Psoas muscle (tissue), 8 donors: Measurements from ENCODE around the gene PHF20. TPM values are rescaled to one million over a fixed set of nuclear protein-coding genes. Genes with fewer than 3 reads are reported as not detected.

Experiments
- ATAC-seq, 4 donors: fragments of 200-7000 bp; cut with Tn5 transposase; one replicate each; pipeline ENCODE4 v1.9.1; 2020; ENCODE audit warnings: moderate library complexity in 3 of 4, mild to moderate bottlenecking in 2 of 4
- DNase-seq, 2 donors: peaks; one replicate each; pipeline ENCODE4 v3.0.0-alpha.2; 2020
- H3K27ac ChIP-seq: fragments of 200-600 bp; one replicate; pipeline ENCODE4 v1.8.0; 2022
- H3K27me3 ChIP-seq, 3 donors: fragments of 200-600 bp in 1 of 3; one replicate each; pipeline versions ENCODE4 v1.6.1 to v1.8.0; 2013 to 2022; ENCODE audit warnings: low read length in 2 of 3, mild to moderate bottlenecking in 2 of 3, moderate library complexity in 1 of 3; ENCODE audit not compliant: insufficient read depth in 3 of 3
- H3K36me3 ChIP-seq, 2 donors: fragments of 200-600 bp in 1 of 2; one replicate each; pipeline versions ENCODE4 v1.6.1 to v1.8.0; 2013 to 2022; ENCODE audit warnings: low read depth in 1 of 2, mild to moderate bottlenecking in 1 of 2, moderate library complexity in 1 of 2; ENCODE audit not compliant: insufficient read depth in 1 of 2
- H3K4me1 ChIP-seq: fragments of 200-600 bp; one replicate; pipeline ENCODE4 v1.8.0; 2022
- H3K4me3 ChIP-seq: fragments of 200-600 bp; one replicate; pipeline ENCODE4 v1.8.0; 2022; ENCODE audit warnings: mild to moderate bottlenecking
- H3K9me3 ChIP-seq: fragments of 200-600 bp; one replicate; pipeline ENCODE4 v1.8.0; 2022
- CTCF ChIP-seq: fragments of 200-600 bp; IDR thresholded peaks from one replicate; pipeline ENCODE4 v1.8.0; 2022; ENCODE audit warnings: antibody characterized with exemption
- WGBS, 3 donors: extraction: QIAGEN DNeasy Blood & Tissue Kit; methylation state at CpG; one replicate each; pipeline versions ENCODE4 v1.1.6 to v1.1.7; 2013; 5-methylcytosine and 5-hydroxymethylcytosine counted together
- intact Hi-C, 2 donors: fragments of 100-400 bp; cut with DNase I; formaldehyde crosslinking; loops; one replicate each; pipeline versions ENCODE4 v1.11.0 to v1.14.2; 2022
- polyA plus RNA-seq, 3 donors: library from polyadenylated mRNA; stranded (reverse); fragments of 200-250 nt; gene quantifications; one replicate each; pipeline ENCODE4 v1.2.3, GENCODE V29; 2013
- total RNA-seq, 4 donors: library from RNA; stranded (reverse); fragmentation: NEBNext Ultra II Directional in 2 of 4; extraction: Animal tissue kit (Norgen Biotek cat#: 25700) in 2 of 4; gene quantifications; one replicate each; pipeline versions ENCODE4 v1.2.1 to v1.2.4, GENCODE V29; 2021 to 2023
- donor health status: healthy with polysubstance abuse.
- donor health status: DM: no; HTN: no; CAD: no; lungs with moderate emphysema.
- donor health status: Bipolar disorder and iron deficiency.
- donor health status: healthy.
- donor health status: DM: yes; HTN: yes; CAD: no.
- donor health status: DM: no; HTN: no; CAD: no.
- donor health status: DM: no; HTN: no; CAD: no.
- donor health status: DM: yes; HTN: yes; CAD: no.

PHF20 gene
- total and polyA plus RNA-seq, 7 donors, result 32.1 to 97.9 (median 58.6) TPM

GRCh38 chr20:35731469-35731788 is 40.4 kb upstream of the PHF20 start:
- no peak for TF ChIP-seq CTCF
- ATAC-seq, result no peak
- intact Hi-C loops, result no loop called here
- Histone ChIP-seq H3K27ac (no peak overlapping the region), H3K36me3 (peaks cover 11 to 100% of the 10 kb centered on the region in 2 donors), H3K9me3 (no peaks in the 10 kb centered on the region), H3K4me3 (peak overlapping the region; percentile 8), H3K4me1 (peaks cover 65% of the 10 kb centered on the region), H3K27me3 (no peaks in the 10 kb centered on the region)
- DNase-seq, result no peak
- 53 to 63% (median 56%) methylated on average over 2 of the region's 2 CpGs for WGBS, 3 donors

GRCh38 chr20:35731862-35732643 is 39.8 kb upstream of the PHF20 start:
- Histone ChIP-seq H3K27ac (peak overlapping the region; percentile 12), H3K27me3 (no peaks in the 10 kb centered on the region), H3K4me1 (peaks cover 71% of the 10 kb centered on the region), H3K4me3 (no peak overlapping the region), H3K9me3 (no peaks in the 10 kb centered on the region), H3K36me3 (peaks cover 11 to 100% of the 10 kb centered on the region in 2 donors)
- no peak for DNase-seq
- WGBS, 3 donors, result 85 to 88% (median 86%) methylated on average over 24 of the region's 24 CpGs
- intact Hi-C loops, result no loop called here
- no peak for ATAC-seq
- no peak for TF ChIP-seq CTCF

- Histone ChIP-seq H3K27ac (no peak overlapping the region), H3K36me3 (peaks cover 14 to 100% of the 10 kb centered on the region in 2 donors), H3K9me3 (no peaks in the 10 kb centered on the region), H3K4me1 (peaks cover 74% of the 10 kb centered on the region), H3K27me3 (no peaks in the 10 kb centered on the region), H3K4me3 (peak overlapping the region; percentile 3)
- TF ChIP-seq CTCF, result no peak
- DNase-seq (no peak), ATAC-seq (no peak)
- intact Hi-C loops, result no loop called here
- WGBS, 3 donors, result 52 to 61% (median 60%) methylated on average over 1 of the region's 1 CpG
Observed at GRCh38 chr20:35732644-35732982, 39.2 kb upstream of the PHF20 start.

GRCh38 chr20:35734374-35734773 is 37.4 kb upstream of the PHF20 start:
- no peak for TF ChIP-seq CTCF
- DNase-seq (no peak), ATAC-seq (no peak)
- peak overlapping the region; percentile 13 for H3K27ac ChIP-seq
- H3K4me3 ChIP-seq, result peak overlapping the region; percentile 17
- H3K9me3 ChIP-seq, result no peaks in the 10 kb centered on the region
- intact Hi-C loops, result no loop called here
- no peaks in the 10 kb centered on the region for H3K27me3 ChIP-seq
- H3K36me3 ChIP-seq, result peaks cover 15 to 100% of the 10 kb centered on the region in 2 donors
- H3K4me1 ChIP-seq, result peaks cover 89% of the 10 kb centered on the region
